AG04449 (cell line): ENCODE data around the gene ARHGEF7.

Source experiments
- CTCF ChIA-PET: fragments of 350-600 bp; formaldehyde crosslinking; extraction: SDS; loops from one replicate; lab custom pipeline; 2021; ENCODE audit warnings: antibody characterized with exemption; lab: Yijun Ruan, JAX
- POLR2A ChIA-PET: fragments of 400-600, 350-600 bp; formaldehyde crosslinking; extraction: SDS; loops from one replicate; lab custom pipeline; 2020; ENCODE audit warnings: antibody characterized with exemption, inconsistent platforms; lab: Yijun Ruan, JAX
- DNase-seq: peaks from one replicate; pipeline ENCODE4 v3.0.0-alpha.2; 2010; ENCODE audit warnings: low read depth, low spot score
- H3K4me3 ChIP-seq: 2 replicates; pipeline ENCODE4 v1.5.1; 2011; ENCODE audit warnings: low read depth, mild to moderate bottlenecking, control low read depth, low read length
- CTCF ChIP-seq: IDR thresholded peaks from one replicate; pipeline ENCODE4 v1.5.1; 2011; ENCODE audit warnings: mild to moderate bottlenecking, moderate library complexity, low read length, control low read depth, inconsistent platforms; ENCODE audit not compliant: insufficient read depth; ENCODE audit errors: missing control alignments

ARHGEF7 gene

DNA sequence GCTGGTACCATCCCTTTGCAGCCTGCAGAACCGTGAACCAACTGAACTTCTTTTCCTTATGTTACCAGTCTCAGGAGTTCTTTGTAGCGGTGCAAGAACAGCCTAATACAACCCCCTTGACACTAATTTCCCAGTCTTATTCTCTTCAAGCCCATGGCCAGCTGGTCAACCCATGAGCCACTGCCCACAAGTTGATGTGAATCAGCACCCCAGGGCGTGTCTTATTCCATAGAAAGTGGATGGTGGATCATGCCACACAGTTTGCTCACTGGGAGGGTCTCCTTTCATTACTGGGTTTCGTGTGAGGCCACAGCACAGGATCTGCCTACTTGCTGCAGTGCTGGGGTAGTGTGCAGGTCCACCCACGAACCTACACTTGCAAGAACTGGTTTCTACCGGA lies 232.3 kb downstream of the ARHGEF7 start:
- ChIA-PET CTCF (no interaction called here), POLR2A (interaction anchor here (0.6 kb wide), 1 partner anchor 15 kb away, joined by 3 read pairs; no protein-coding TSS in a partner anchor)
- no peak for TF ChIP-seq CTCF
- no peak for DNase-seq
- no peak overlapping the region for H3K4me3 ChIP-seq

DNA sequence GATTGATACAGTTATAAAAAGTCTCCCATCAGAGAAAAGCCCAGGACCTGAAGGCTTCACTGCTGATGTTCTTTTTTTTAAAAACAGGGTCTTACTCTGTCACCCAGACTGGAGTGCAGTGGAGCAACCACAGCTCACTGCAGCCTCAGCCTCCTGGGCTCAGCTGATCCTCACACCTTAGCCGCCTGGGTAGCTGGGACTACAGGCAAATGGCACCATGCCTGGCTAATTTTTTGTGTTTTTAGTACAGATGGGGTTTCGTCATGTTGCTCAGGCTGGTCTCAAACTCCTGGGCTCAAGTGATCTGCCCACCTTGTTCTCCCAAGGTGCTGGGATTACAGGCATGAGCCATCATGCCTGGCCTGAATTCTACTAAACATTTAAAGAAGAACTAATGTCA lies 238.4 kb downstream of the ARHGEF7 start:
- DNase-seq = no peak
- no peak for TF ChIP-seq CTCF
- ChIA-PET POLR2A (no interaction called here), CTCF (interaction anchor here (0.9 kb wide), 1 partner anchor 16 kb away, joined by 3 read pairs; no protein-coding TSS in a partner anchor)
- no peak overlapping the region for H3K4me3 ChIP-seq

- POLR2A ChIA-PET = no interaction called here
- CTCF ChIA-PET = no interaction called here
Observed at GRCh38 chr13:111354789-111355188, 239.7 kb downstream of the ARHGEF7 start.

More at GRCh38 chr13:111354789-111355188, 239.7 kb downstream of the ARHGEF7 start:
- H3K4me3 ChIP-seq = no peak overlapping the region
- no peak for DNase-seq
- TF ChIP-seq CTCF = no peak
